ENCODE results near the gene FUBP3.

DNA sequence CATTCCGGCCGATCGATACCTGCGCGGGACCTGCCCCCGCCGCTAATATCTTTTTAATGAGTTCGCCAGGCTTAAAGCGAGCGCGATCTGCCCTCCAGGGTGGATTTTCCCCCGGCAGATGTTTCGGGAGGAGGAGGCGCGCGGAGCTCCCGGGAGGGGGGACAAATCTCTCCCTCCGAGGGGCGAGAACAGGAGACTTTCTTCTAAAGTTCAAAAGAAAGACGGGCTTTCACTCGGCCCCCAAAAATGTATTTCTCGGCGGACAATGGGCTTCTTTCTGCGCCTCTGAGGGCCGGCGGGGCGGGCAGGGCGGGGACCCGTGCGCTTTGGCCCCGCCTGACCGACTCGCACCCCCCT, 80.9 kb downstream of the FUBP3 start:
- TF ChIP-seq, protein P1, sequence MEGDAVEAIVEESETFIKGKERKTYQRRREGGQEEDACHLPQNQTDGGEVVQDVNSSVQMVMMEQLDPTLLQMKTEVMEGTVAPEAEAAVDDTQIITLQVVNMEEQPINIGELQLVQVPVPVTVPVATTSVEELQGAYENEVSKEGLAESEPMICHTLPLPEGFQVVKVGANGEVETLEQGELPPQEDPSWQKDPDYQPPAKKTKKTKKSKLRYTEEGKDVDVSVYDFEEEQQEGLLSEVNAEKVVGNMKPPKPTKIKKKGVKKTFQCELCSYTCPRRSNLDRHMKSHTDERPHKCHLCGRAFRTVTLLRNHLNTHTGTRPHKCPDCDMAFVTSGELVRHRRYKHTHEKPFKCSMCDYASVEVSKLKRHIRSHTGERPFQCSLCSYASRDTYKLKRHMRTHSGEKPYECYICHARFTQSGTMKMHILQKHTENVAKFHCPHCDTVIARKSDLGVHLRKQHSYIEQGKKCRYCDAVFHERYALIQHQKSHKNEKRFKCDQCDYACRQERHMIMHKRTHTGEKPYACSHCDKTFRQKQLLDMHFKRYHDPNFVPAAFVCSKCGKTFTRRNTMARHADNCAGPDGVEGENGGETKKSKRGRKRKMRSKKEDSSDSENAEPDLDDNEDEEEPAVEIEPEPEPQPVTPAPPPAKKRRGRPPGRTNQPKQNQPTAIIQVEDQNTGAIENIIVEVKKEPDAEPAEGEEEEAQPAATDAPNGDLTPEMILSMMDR (optimal IDR thresholded peaks at IDR 0.05 in 1 of 3, IDR thresholded peaks at IDR 0.05 in 1 of 3, conservative IDR thresholded peaks at IDR 0.05 in 1 of 3; ENCODE audit: extremely low read depth in 1 of 3, insufficient read depth in 2 of 3, low read length in 3 of 3): no peak
- no peak for TF ChIP-seq EZH2 (IDR thresholded peaks at IDR 0.05; ENCODE audit: low read length)
